ENCODE measurements around the gene COMMD9. TPM values are rescaled to one million over a fixed set of nuclear protein-coding genes. Genes with fewer than 3 reads are reported as not detected.

Gene COMMD9
- total and polyA plus RNA-seq, 10 of the 15 experiments (the other 5 are each of a cell fraction or from before 2014, with no cell fraction given), result 31.4 to 119 (median 56.2) TPM

GRCh38 chr11:36304351-36304750 is 15.1 kb upstream of the COMMD9 start (continued):
- TF ChIP-seq TCF3 (IDR thresholded peaks at IDR 0.05; ENCODE audit: borderline replicate concordance, insufficient read depth, low read depth, low read length), result no peak
- TF ChIP-seq FOS (IDR thresholded peaks at IDR 0.05; ENCODE audit: borderline replicate concordance, extremely low read depth, insufficient read length), result no peak
- no peak for TF ChIP-seq SPI1 (IDR thresholded peaks at IDR 0.05; ENCODE audit: borderline replicate concordance, insufficient read depth, low read depth, low read length)
- no peak for TF ChIP-seq EP300 (IDR thresholded peaks at IDR 0.05; ENCODE audit: borderline replicate concordance in 1 of 2, control insufficient read depth in 1 of 2, low read depth in 2 of 2, low read length in 2 of 2)

GRCh38 chr11:36300650-36301049 is 11.4 kb upstream of the COMMD9 start:
- no peak for DNase-seq (ENCODE audit: low read depth, low spot score)
- no peaks in the 10 kb centered on the region for H3K79me2 ChIP-seq (ENCODE audit: control insufficient read depth, insufficient read depth, low read length)
- no peak overlapping the region for H3K27ac ChIP-seq (ENCODE audit: control insufficient read depth, insufficient read depth)
- H3K4me1 ChIP-seq (ENCODE audit: control insufficient read depth, insufficient read depth, low read length), result no peaks in the 10 kb centered on the region
- no peak for ATAC-seq
- peaks cover 1 to 6% of the 10 kb centered on the region in 2 experiments; a peak in 2 of 4 replicates for H3K27me3 ChIP-seq (replicated peaks in 1 of 2; ENCODE audit: control insufficient read depth in 2 of 2, insufficient read depth in 2 of 2, low read length in 1 of 2)
- no peak for TF ChIP-seq NKRF (conservative IDR thresholded peaks at IDR 0.05)
- TF ChIP-seq SMARCA5 (IDR thresholded peaks at IDR 0.05), result no peak
- TF ChIP-seq RB1 (IDR thresholded peaks at IDR 0.05; ENCODE audit: borderline replicate concordance), result no peak
- no peak for TF ChIP-seq USF1 (IDR thresholded peaks at IDR 0.05; ENCODE audit: borderline replicate concordance, extremely low read length, insufficient read depth, low read depth, low read length)
- TF ChIP-seq HDAC6 (IDR thresholded peaks at IDR 0.05; ENCODE audit: unreplicated experiment), result no peak
- no peak for TF ChIP-seq ZNF622 (IDR thresholded peaks at IDR 0.05)
- TF ChIP-seq SREBF1 (IDR thresholded peaks at IDR 0.05; ENCODE audit: low read length), result no peak
- WGBS (ENCODE audit: insufficient coverage, insufficient replicate concordance, low lambda C conversion rate, missing lambda C conversion rate), result 15% methylated on average over 3 of the region's 3 CpGs
- no peak overlapping the region for H3K4me2 ChIP-seq (ENCODE audit: control insufficient read depth, insufficient read depth)
- in situ Hi-C loops (cut with MboI) (loop anchor here (10.0 kb wide), 1 partner anchor 174 kb away; no protein-coding TSS in a partner anchor), intact Hi-C loops (cut with micrococcal nuclease; ENCODE audit: unreplicated experiment) (no loop called here)
- no peaks in the 10 kb centered on the region for H3K36me3 ChIP-seq (ENCODE audit: control insufficient read depth in 2 of 2, insufficient read depth in 2 of 2, low read length in 1 of 2)
- RAD21 ChIA-PET (ENCODE audit: unreplicated experiment), result interaction anchor here (1.2 to 4.0 kb wide), 3 partner anchors 8 to 192 kb away, joined by 3 to 19 read pairs (median 4); no protein-coding TSS in a partner anchor
- no peaks in the 10 kb centered on the region for H4K20me1 ChIP-seq (ENCODE audit: control insufficient read depth, insufficient read depth)
- BruUV-seq (replicated peaks), result no TSS peak
- no peak overlapping the region for H2AFZ ChIP-seq (ENCODE audit: control insufficient read depth, low read depth, low read length)
- SMC1A ChIA-PET (ENCODE audit: uncharacterized antibody, unreplicated experiment), result interaction anchor here (3.3 kb wide), 1 partner anchor 178 kb away, joined by 20 read pairs; no protein-coding TSS in a partner anchor
- H3K9ac ChIP-seq (ENCODE audit: control insufficient read depth, insufficient read depth, low read length), result no peak overlapping the region
- POLR2A ChIA-PET, result no interaction called here
- CTCF ChIA-PET, result interaction anchor here (0.6 to 18.4 kb wide), 8 partner anchors 8 to 446 kb away, joined by 3 to 286 read pairs (median 4); no protein-coding TSS in a partner anchor
- no peak overlapping the region for H3K4me3 ChIP-seq
- H3K9me3 ChIP-seq (replicated peaks; ENCODE audit: control insufficient read depth, insufficient read depth, low read length), result no peaks in the 10 kb centered on the region
- FAIRE-seq, result no peak
